DMS114 treated with DMSO at 0.1 percent for 48 hours (cell line): ENCODE measurements around the gene RAI1.
"Not testable (repeated sequence)": the region's sequence is repeated elsewhere in the genome, so short reads cannot be mapped to it uniquely, and the experiment has no call there.

Experiments
- DNase-seq: peaks from one replicate; lab custom pipeline; 2025; ENCODE audit not compliant: unreplicated experiment; lab: John Stamatoyannopoulos, UW

Gene RAI1

GRCh38 chr17:17664064-17664452, 17.2 kb upstream of the RAI1 start:
- no peak for DNase-seq

- DNase-seq, result no peak
Measured at GRCh38 chr17:17665255-17665654, 16.0 kb upstream of the RAI1 start.

- DNase-seq, result no peak
Measured at GRCh38 chr17:17666111-17666714, 15.0 kb upstream of the RAI1 start.

DNA sequence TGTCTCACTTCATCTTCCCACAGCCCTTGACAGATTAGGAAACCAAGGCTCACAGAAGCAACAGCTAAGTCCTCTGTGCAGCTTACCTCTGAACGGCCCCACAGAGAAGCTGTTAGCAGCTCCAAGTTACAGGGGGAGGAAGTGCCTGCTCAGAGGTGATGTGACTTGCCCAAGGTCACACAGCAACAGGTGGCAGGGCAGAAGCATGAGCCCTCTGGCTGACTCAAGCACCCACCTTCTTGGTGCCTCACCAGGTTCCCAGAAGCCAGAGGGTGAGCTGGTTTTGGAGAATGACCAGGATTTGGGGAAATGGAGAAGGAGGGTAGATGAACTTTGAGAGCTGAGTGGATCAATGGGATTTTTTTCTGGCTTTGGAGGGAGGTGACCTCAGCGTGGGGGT, 14.0 kb upstream of the RAI1 start:
- DNase-seq, result no peak

- no peak for DNase-seq
Measured at GRCh38 chr17:17667947-17668346, 13.3 kb upstream of the RAI1 start.

DNA sequence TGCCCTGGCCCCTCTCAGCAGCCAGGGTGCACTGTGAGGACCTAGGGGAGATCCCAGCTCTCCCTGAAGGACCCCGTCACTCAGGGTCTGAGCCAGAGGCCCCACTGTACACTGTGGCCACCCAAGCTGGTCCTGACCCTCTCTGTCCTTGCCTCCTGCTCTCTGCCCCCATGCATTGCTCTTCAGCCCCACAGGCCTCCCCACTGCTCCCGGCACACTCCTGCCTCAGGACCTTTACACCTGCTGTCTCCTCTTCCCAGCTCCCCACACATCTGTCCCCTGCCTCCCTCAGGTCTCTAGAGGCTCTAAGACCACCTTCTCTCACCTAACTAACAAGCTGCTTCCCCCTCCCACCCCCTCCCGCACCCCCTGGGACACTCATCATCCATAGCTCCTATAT, 12.9 kb upstream of the RAI1 start:
- no peak for DNase-seq

DNA sequence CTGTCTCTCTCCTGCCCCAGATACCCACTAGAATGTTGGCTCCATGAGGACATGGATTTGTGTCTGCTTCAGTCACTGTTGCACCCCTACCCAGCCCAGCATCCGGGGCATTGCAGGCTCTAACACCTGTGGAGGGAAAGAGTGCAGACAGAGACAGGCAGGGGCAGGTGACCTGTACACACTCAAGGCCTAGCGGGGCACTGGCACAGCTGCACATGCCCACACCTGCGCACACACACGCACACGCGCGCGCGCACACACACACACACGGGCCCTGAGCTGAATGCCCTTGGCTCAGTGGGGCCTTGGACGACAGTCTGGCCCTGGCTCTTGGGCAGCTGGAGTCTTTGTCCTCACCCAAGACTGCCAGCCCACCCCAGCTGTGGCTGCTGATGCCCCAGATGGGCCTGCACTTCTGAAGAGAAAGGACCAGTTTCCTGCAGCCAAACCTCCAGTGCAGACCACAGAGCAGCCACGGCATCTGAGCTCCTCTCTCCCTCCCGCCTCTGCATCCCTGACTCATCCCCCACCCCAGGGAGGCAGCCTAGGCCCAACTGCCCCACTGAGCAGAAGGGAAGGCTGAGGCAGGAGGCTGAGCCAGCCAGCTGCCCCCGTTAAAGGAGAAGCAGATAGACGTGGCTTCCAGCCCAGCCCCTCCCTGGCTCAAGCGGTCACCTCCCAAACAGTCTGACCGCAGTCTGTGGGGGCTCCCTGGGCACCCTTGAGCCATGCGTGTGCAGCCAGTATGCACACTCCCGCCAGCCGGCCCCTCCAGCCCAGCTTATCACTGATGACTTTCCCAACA, 12.3 kb upstream of the RAI1 start:
- DNase-seq, result no peak

- DNase-seq, result no peak
Measured at GRCh38 chr17:17669580-17670235, 11.6 kb upstream of the RAI1 start.

DNA sequence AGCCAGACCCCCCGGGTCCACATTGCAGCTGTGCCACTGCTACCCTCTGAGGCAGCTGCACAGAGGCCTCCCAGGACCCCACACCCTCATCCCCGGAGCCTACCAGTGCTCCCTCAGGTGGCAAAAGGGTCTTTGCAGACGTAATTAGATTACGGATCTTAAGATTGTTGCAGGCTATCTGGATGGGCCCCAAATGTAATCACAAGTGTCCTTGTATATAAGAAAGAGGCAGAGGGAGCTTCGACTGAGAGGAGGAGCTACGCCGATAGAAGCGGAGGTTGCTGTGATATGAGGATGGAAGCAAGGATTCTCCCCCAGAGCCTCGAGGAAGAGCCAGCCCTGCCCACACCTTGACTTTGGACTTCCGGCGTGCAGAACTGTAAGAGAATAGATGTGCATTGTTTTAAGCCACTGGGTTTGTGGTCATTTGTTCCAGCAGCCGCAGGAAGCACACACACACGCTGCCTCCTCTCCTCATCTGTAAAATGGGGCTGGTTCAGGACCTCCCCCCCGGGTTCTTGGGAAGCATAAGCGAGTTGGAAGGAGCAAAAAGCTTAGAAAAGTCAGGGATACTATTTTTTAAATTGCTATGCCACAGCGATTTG, 10.5 kb upstream of the RAI1 start:
- no peak for DNase-seq

DNA sequence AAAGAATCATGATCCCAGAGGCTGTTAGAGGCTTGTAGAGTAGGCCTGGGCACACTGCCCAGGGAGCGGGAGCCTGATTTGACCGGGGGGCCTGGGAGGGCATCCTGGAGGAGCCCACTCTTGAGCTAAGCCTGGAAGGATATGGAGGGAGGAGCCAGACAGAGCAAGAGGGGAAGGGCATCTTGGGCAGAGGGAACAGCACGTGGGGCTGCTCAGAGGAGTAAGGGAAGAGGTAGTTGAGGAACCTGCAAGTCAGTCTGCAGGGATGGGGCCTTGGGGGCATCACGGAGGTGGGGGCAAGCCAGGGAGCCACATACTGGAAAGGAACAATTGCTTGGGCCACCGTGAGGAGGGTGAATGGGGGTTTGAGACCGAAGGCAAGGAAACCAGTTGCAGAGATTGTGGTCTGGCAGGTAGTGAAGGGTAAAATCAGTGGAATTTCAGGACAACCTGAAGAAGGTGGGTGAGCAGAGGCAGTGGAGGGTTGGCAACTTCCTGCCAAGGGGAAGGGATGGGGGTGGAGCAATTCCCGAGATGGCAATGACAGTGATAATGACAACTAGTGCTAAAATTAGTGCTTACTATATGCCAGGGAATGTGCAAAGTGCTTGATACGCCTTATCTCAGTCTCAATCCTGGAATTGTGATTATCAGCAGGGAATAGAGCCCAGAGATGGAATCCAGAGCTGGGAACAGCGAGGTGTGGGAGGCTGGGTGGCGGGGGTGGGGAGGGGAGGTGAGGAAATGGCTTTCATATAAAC, 9.7 kb upstream of the RAI1 start:
- no peak for DNase-seq

DNA sequence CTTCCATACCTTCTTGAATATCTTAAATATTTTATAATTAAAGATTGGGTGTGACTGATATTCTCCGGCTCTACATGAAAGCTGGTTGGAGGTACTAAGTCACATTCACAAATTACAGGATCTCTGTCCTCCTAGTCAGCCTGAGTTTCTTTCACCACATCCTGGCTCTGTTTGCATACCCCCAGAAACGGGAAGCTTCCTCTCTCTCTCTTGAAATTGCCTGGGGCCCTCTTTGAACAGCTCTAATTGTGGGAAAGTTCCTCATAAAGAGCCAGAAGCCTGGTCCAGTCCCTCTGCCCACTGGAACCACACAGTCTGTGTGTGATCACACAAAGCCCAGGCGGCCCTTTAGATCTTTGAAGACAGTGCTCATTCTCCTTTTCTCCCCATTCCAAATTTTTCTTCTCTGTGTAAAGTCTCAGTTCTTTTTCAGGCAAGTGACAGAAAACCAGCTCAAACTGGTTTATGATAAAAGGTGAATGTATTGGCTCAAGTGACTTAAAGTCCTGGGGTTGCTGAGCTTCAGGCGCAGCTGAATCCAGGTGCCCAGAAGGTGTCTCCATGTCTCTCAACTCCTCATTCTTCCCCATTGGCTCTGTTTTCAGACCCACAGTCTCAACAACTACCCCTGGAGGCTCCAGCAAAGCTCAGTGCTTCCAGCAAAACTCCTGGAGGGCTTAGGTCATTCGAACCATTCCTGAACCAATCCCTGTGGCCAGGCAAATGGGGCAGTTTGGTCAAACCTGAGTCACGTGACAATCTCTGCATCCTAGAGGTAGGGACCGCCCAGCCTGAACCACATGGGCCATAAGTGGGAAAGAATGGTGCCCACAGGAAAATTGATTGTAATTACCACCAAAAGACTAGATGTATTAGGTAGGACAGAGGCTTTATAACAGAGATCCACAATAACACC, 8.5 kb upstream of the RAI1 start:
- DNase-seq, result no peak

GRCh38 chr17:17675416-17675815, 5.8 kb upstream of the RAI1 start:
- DNase-seq, result no peak

DNA sequence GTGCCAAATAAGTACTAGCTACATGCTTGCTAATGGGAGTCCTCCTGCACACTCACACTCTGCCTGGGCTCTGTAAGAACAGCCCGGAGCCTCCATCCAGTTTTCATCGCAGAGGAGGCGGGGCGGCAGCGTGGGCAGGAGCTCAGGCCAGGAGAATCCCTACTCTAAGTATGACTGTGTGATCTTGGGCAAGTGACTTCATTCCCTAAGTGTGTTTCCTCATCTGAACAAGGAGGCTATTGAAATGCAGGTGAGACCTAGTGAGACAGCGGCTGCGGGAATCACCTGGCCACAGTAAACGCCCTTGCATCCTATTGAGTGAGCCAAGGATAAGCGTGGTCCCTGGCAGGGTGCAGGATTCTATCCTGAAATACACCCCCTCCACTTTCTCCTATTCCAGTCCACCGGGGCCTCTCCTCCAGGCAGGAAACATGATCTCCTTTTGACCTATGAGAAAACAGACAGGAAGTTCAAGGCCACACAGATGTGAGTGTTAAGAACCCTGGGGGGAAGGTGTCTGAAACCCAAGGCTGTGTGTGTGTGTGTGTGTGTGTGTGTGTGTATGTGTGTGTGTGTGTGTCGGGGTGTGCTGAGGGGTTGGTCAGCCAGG, 5.2 kb upstream of the RAI1 start:
- no peak for DNase-seq

- DNase-seq, result no peak
Measured at GRCh38 chr17:17676752-17677151, 4.5 kb upstream of the RAI1 start.

- no peak for DNase-seq
Measured at GRCh38 chr17:17677299-17678040, 3.8 kb upstream of the RAI1 start.

DNA sequence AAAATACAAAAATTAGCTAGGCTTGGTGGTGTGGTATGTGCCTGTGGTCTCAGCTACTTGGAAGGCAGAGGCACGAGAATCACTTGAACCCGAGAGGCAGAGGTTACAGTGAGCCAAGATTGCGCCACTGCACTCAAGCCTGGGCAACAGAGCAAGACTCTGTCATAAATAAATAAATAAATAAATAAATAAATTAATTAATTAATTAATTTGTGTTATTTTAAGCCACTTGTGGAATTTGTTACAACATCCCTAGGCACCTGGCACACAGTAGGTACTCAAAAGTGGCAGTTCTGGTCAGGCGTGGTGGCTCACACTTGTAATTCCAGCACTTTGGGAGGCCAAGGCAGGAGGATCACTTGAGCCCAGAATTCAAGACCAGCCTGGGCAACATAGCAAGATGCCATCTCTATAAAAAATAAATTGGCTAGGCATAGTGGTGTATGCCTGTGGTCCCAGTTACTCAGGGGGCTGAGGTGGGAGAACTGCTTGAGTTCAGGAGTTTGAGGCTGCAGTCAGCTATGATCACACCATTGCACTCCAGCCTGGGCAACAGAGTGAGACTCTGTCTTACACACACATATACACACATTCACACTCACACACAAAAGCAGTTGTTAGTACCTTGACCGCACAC, 3.1 kb upstream of the RAI1 start:
- not testable (repeated sequence) for DNase-seq

DNA sequence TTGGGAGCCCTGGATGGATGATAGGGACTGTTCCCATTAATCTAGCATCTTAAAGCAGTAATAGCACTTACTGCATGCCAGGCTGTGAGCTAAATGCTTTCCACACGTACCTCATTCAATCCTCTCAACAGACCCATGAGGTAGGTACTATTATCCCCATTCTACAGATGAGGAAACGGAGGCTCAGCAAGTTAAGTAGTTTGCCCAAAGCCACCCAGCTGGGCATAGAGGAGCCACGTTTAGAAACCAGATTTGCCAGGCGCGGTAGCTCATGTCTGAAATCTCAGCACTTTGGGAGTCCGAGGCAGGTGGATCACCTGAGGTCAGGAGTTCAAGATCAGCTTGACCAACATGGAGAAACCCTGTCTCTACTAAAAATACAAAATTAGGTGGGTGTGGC, 2.0 kb upstream of the RAI1 start:
- no peak for DNase-seq

DNA sequence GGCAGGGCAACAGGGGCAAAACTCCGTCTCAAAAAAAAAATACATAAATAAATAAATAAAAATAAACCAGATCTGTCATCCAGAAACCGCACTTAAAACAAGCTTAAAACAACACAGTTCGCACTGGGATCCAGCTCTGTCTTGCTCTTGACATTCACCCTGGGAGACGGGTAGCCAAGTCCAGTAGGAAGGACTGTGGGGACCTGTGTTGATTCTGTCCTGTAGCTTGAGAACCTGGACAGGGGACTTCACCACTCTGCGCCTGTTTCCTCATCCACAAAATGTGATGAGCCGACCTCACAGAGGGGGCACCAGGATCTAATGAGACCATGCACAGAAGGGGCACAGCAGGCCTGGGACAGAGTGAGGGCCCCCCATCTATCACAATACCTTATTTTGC, 1.5 kb upstream of the RAI1 start:
- DNase-seq, result no peak
